Choroid plexus epithelial cell (primary cell): ENCODE data around the gene LAMB3.
A peak's percentile ranks its signal among the peaks of the same experiment; 100 is the strongest.

Experiments
- DNase-seq: peaks from one replicate; pipeline ENCODE4 v3.0.0-alpha.2; 2010; ENCODE audit warnings: low read depth
- H3K4me3 ChIP-seq: 2 replicates; pipeline ENCODE4 v1.5.1; 2011; ENCODE audit warnings: low read depth, mild to moderate bottlenecking, control low read depth, low read length, moderate library complexity
- CTCF ChIP-seq: conservative IDR thresholded peaks from 2 replicates; pipeline ENCODE4 v1.5.1; 2011; ENCODE audit warnings: low read depth, mild to moderate bottlenecking, control low read depth, inconsistent platforms, low read length, moderate library complexity

The LAMB3 gene

GRCh38 chr1:209587789-209588188, 64.4 kb downstream of the LAMB3 start:
- TF ChIP-seq CTCF = no peak
- DNase-seq = no peak
- H3K4me3 ChIP-seq = no peak overlapping the region

- H3K4me3 ChIP-seq = no peak overlapping the region
- DNase-seq = no peak
- TF ChIP-seq CTCF = no peak
Measured at GRCh38 chr1:209586221-209586740, 65.9 kb downstream of the LAMB3 start.

- no peak for TF ChIP-seq CTCF
- peak; percentile 37 for DNase-seq
- H3K4me3 ChIP-seq = no peak overlapping the region
Measured at GRCh38 chr1:209585672-209586071, 66.6 kb downstream of the LAMB3 start.

- H3K4me3 ChIP-seq = no peak overlapping the region
Measured at GRCh38 chr1:209585197-209585596, 67.0 kb downstream of the LAMB3 start.

GRCh38 chr1:209584231-209584672, 68.0 kb downstream of the LAMB3 start:
- H3K4me3 ChIP-seq = peak overlapping the region; percentile 38

More at GRCh38 chr1:209585197-209585596, 67.0 kb downstream of the LAMB3 start:
- DNase-seq = no peak
- TF ChIP-seq CTCF = no peak

GRCh38 chr1:209583408-209583807, 68.8 kb downstream of the LAMB3 start, which contains the start of gene CAMK1G:
Gene CAMK1G (plus strand): TSS chr1:209583714. CDS start chr1:209594984, 11,270 bp downstream.
- peak within 1 kb of the TSS; percentile 38 for H3K4me3 ChIP-seq

More at GRCh38 chr1:209584231-209584672, 68.0 kb downstream of the LAMB3 start:
- DNase-seq = no peak
- no peak for TF ChIP-seq CTCF

More at GRCh38 chr1:209583408-209583807, 68.8 kb downstream of the LAMB3 start, which contains the start of gene CAMK1G:
- peak; percentile 82 for DNase-seq
- TF ChIP-seq CTCF = no peak
